Liver (tissue), 9 donors: ENCODE results near the gene B4GALT1. TPM values are rescaled to one million over a fixed set of nuclear protein-coding genes. Genes with fewer than 3 reads are reported as not detected.

Source experiments
- DNase-seq: peaks from one replicate; pipeline ENCODE4 v3.0.0-alpha.2; 2017; ENCODE audit warnings: low spot score
- H3K27ac ChIP-seq, 2 donors: one replicate each; pipeline ENCODE4 v1.7.0; 2013; ENCODE audit warnings: inconsistent platforms in 2 of 2, low read length in 2 of 2, control low read depth in 1 of 2, low read depth in 1 of 2, mild to moderate bottlenecking in 1 of 2
- H3K27me3 ChIP-seq, 4 donors: one replicate each; pipeline versions ENCODE4 v1.6.1 to v1.7.0; 2013; ENCODE audit warnings: low read length in 3 of 4, inconsistent platforms in 1 of 4, mild to moderate bottlenecking in 1 of 4, moderate library complexity in 1 of 4; ENCODE audit not compliant: control insufficient read depth in 4 of 4, insufficient read depth in 4 of 4
- H3K36me3 ChIP-seq, 4 donors: one replicate each; pipeline versions ENCODE4 v1.6.1 to v1.7.0; 2013; ENCODE audit warnings: low read length in 3 of 4, mild to moderate bottlenecking in 3 of 4, low read depth in 1 of 4, moderate library complexity in 1 of 4; ENCODE audit not compliant: control insufficient read depth in 4 of 4, insufficient read depth in 3 of 4
- H3K4me1 ChIP-seq, 4 donors: one replicate each; pipeline versions ENCODE4 v1.6.1 to v1.7.0; 2013; ENCODE audit warnings: low read length in 3 of 4, mild to moderate bottlenecking in 3 of 4, moderate library complexity in 1 of 4; ENCODE audit not compliant: control insufficient read depth in 4 of 4, insufficient read depth in 4 of 4
- H3K4me3 ChIP-seq, 3 donors: one replicate each; pipeline versions ENCODE4 v1.6.1 to v1.7.0; 2013; ENCODE audit warnings: low read length in 3 of 3, control low read depth in 1 of 3, low read depth in 1 of 3, mild to moderate bottlenecking in 1 of 3
- H3K9ac ChIP-seq, 2 donors: one replicate each; pipeline ENCODE4 v1.7.0; 2013; ENCODE audit warnings: low read length in 2 of 2, mild to moderate bottlenecking in 2 of 2, moderate library complexity in 2 of 2, control low read depth in 1 of 2, low read depth in 1 of 2
- H3K9me3 ChIP-seq, 4 donors: one replicate each; pipeline versions ENCODE4 v1.6.1 to v1.7.0; 2013; ENCODE audit warnings: low read length in 3 of 4; ENCODE audit not compliant: control insufficient read depth in 4 of 4
- ATF3 ChIP-seq: IDR thresholded peaks from 2 replicates; pipeline ENCODE4 v1.6.1; 2016; ENCODE audit warnings: antibody characterized with exemption
- CTCF ChIP-seq: fragments of 150-350 bp; IDR thresholded peaks from 2 replicates; pipeline ENCODE4 v1.5.1; 2017; ENCODE audit warnings: improper control_type of control experiment, low read depth, low read length; ENCODE audit not compliant: missing input control
- EGR1 ChIP-seq, 2 donors: IDR thresholded peaks; 2 replicates each; pipeline ENCODE4 v1.6.1; 2016 to 2018; ENCODE audit warnings: antibody characterized with exemption in 2 of 2, low read depth in 2 of 2
- FOXA1 ChIP-seq: IDR thresholded peaks from 2 replicates; pipeline ENCODE4 v1.6.1; 2016; ENCODE audit warnings: antibody characterized with exemption
- FOXA2 ChIP-seq: IDR thresholded peaks from 2 replicates; pipeline ENCODE4 v1.6.1; 2016; ENCODE audit warnings: antibody characterized with exemption
- GABPA ChIP-seq, 2 donors: IDR thresholded peaks in 1 of 2; conservative IDR thresholded peaks in 1 of 2; 2 replicates each; pipeline ENCODE4 v1.6.1; 2016; ENCODE audit warnings: antibody characterized with exemption in 2 of 2, mild to moderate bottlenecking in 1 of 2, moderate library complexity in 1 of 2
- HNF4A ChIP-seq, 2 donors: conservative IDR thresholded peaks; 2 replicates each; pipeline ENCODE4 v1.6.1; 2016; ENCODE audit warnings: antibody characterized with exemption in 2 of 2, mild to moderate bottlenecking in 2 of 2
- MAX ChIP-seq: IDR thresholded peaks from 2 replicates; pipeline ENCODE4 v1.6.1; 2016; ENCODE audit warnings: antibody characterized with exemption
- NR2F2 ChIP-seq: IDR thresholded peaks from 2 replicates; pipeline ENCODE4 v1.6.1; 2016; ENCODE audit warnings: antibody characterized with exemption
- RAD21 ChIP-seq, 2 donors: IDR thresholded peaks; 2 replicates each; pipeline ENCODE4 v1.6.1; 2016; ENCODE audit warnings: antibody characterized with exemption in 2 of 2, mild to moderate bottlenecking in 2 of 2
- REST ChIP-seq: IDR thresholded peaks from 2 replicates; pipeline ENCODE4 v1.6.1; 2016; ENCODE audit warnings: antibody characterized with exemption, mild to moderate bottlenecking
- RXRA ChIP-seq, 2 donors: IDR thresholded peaks; 2 replicates each; pipeline ENCODE4 v1.6.1; 2017 to 2018; ENCODE audit warnings: antibody characterized with exemption in 2 of 2, mild to moderate bottlenecking in 1 of 2
- SP1 ChIP-seq: IDR thresholded peaks from 2 replicates; pipeline ENCODE4 v1.6.1; 2018; ENCODE audit warnings: antibody characterized with exemption, mild to moderate bottlenecking
- YY1 ChIP-seq: IDR thresholded peaks from 2 replicates; pipeline ENCODE4 v1.6.1; 2016; ENCODE audit warnings: antibody characterized with exemption, mild to moderate bottlenecking
- ZBTB33 ChIP-seq: IDR thresholded peaks from 2 replicates; pipeline ENCODE4 v1.6.1; 2016; ENCODE audit warnings: antibody characterized with exemption
- WGBS: extraction: QIAGEN DNeasy Blood & Tissue Kit; methylation state at CpG from one replicate; pipeline ENCODE4 v1.1.7; 2013; 5-methylcytosine and 5-hydroxymethylcytosine counted together
- polyA plus RNA-seq, 2 donors: library from polyadenylated mRNA; stranded (reverse) in 1 of 2; unstranded in 1 of 2; fragments of 200-250 nt in 1 of 2; fragments of >200 nt in 1 of 2; fragmentation: Nextera tagmentation in 1 of 2; extraction: Ambion mirVana in 1 of 2; gene quantifications; one replicate each; pipeline versions ENCODE4 v1.2.1 to v1.2.3, GENCODE V29; 2013 to 2015
- total RNA-seq, 2 donors: library from RNA; depleted of rRNA; stranded (reverse); fragments of >200 nt; gene quantifications; one replicate each; pipeline ENCODE4 v1.2.3, GENCODE V29; 2014
- donor health status: healthy.
- donor health status: healthy.
- donor health status: healthy.
- donor health status: healthy.
- donor health status: healthy.

The B4GALT1 gene
- total and polyA plus RNA-seq, 4 donors, result 25.9 to 59.8 (median 42.7) TPM

- Histone ChIP-seq H3K27ac (peak overlapping the region in 1 of 2 donors; percentile 45), H3K9ac (no peak overlapping the region), H3K4me3 (no peak overlapping the region), H3K27me3 (no peaks in the 10 kb centered on the region), H3K36me3 (peaks cover 0 to 17% (median 14%) of the 10 kb centered on the region in 4 donors), H3K4me1 (peaks cover 46 to 97% (median 91%) of the 10 kb centered on the region in 4 donors), H3K9me3 (no peaks in the 10 kb centered on the region)
- no peak for DNase-seq
- WGBS, result 93% methylated on average over 8 of the region's 8 CpGs
- TF ChIP-seq MAX (no peak), RAD21 (IDR thresholded peaks at IDR 0.05) (no peak), SP1 (no peak), YY1 (no peak), FOXA2 (no peak), HNF4A (conservative IDR thresholded peaks at IDR 0.05) (no peak)
Measured at GRCh38 chr9:33135031-33135461, 32.1 kb downstream of the B4GALT1 start.

- Histone ChIP-seq H3K27ac (peak overlapping the region in 1 of 2 donors; percentile 13), H3K36me3 (peaks cover 2 to 34% (median 23%) of the 10 kb centered on the region in 4 donors), H3K4me3 (no peak overlapping the region), H3K9ac (no peak overlapping the region), H3K4me1 (peaks cover 35 to 85% (median 79%) of the 10 kb centered on the region in 4 donors), H3K9me3 (no peaks in the 10 kb centered on the region), H3K27me3 (no peaks in the 10 kb centered on the region)
- DNase-seq, result no peak
- 72% methylated on average over 7 of the region's 7 CpGs for WGBS
- TF ChIP-seq REST (no peak), FOXA1 (no peak), SP1 (no peak), RAD21 (IDR thresholded peaks at IDR 0.05) (no peak), NR2F2 (no peak), CTCF (no peak), EGR1 (IDR thresholded peaks at IDR 0.05; ENCODE audit: low read depth in 2 of 2) (no peak), HNF4A (conservative IDR thresholded peaks at IDR 0.05) (no peak), RXRA (IDR thresholded peaks at IDR 0.05) (no peak), GABPA (IDR thresholded peaks at IDR 0.05 in 1 of 2, conservative IDR thresholded peaks at IDR 0.05 in 1 of 2) (no peak), FOXA2 (no peak), ZBTB33 (no peak), ATF3 (no peak)
Measured at GRCh38 chr9:33133186-33133585, 34.0 kb downstream of the B4GALT1 start.
